ENCODE data around the gene MAD2L1.

The MAD2L1 gene

DNA sequence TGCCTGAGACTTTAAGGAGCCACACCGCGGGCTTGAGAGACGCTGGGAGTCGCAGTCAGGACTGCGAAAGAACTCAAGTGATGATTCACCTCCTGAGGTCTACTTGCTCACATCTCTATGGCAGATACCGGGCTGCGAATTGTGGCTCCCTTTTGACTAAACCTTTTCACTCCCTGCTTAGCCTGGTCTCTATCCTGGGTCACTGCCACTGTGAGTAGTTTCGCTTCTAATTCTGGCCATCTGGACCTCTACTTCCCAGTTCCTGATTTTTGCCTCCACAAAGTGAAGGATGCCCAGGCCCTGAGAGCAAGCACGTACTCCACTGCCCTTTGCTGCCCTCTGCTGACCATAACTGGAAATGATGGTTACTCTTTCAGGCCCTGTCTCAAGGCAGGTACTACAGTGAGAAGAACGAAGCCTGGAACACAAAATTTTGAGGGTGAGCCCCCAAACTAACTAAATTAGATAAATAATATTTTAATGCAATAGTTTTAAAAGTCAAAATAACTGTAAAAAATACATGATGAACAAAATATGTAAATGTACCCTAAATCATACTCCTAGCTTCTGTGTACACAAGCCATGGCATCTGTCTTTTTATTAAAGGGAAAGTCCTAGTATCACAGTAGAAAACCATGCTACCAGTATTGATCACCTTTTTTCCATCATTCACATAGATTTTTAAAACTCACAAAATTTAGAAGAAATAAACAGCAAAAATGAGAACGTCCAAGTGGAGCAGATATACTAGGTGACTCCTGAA lies 16.7 kb downstream of the MAD2L1 start:
- H2AFZ ChIP-seq (ENCODE audit: insufficient read depth, low read length, poor library complexity): no peak overlapping the region
- no peaks in the 10 kb centered on the region for H3K4me1 ChIP-seq (ENCODE audit: control insufficient read depth in 1 of 2, insufficient read depth in 2 of 2, low read length in 2 of 2)
- no CpG with 5 or more reads among the region's 11 CpGs for WGBS (ENCODE audit: extremely low coverage, insufficient coverage, insufficient read length)
- H3K4ac ChIP-seq (ENCODE audit: low read depth, low read length): no peak overlapping the region
- H3K14ac ChIP-seq (ENCODE audit: low read length): no peak overlapping the region
- H3K23ac ChIP-seq (ENCODE audit: low read length): no peak overlapping the region
- no peak overlapping the region for H4K91ac ChIP-seq (ENCODE audit: low read depth, low read length)
- no peak overlapping the region for H2AK5ac ChIP-seq (ENCODE audit: low read length)
- H2BK5ac ChIP-seq (ENCODE audit: low read depth, low read length, poor library complexity): no peak overlapping the region
- H4K12ac ChIP-seq (ENCODE audit: low read depth, low read length): no peak overlapping the region
- H3K4me3 ChIP-seq (ENCODE audit: low read depth, low read length): no peak overlapping the region
- H3K9me3 ChIP-seq (ENCODE audit: insufficient read depth, low read depth, low read length): no peaks in the 10 kb centered on the region
- H3K27me3 ChIP-seq (ENCODE audit: insufficient read depth, low read length): no peaks in the 10 kb centered on the region
- no peak overlapping the region for H3K18ac ChIP-seq (ENCODE audit: low read length)
- no peaks in the 10 kb centered on the region for H3K36me3 ChIP-seq (ENCODE audit: control insufficient read depth in 1 of 2, insufficient read depth in 2 of 2, low read length in 2 of 2)
- H3K79me1 ChIP-seq (ENCODE audit: low read length): no peaks in the 10 kb centered on the region
- H2BK12ac ChIP-seq (ENCODE audit: low read length): no peak overlapping the region
- no peak overlapping the region for H3K9ac ChIP-seq (ENCODE audit: low read length)
- no peak overlapping the region for H2BK120ac ChIP-seq (ENCODE audit: insufficient read depth, low read length, poor library complexity)
- H4K8ac ChIP-seq (ENCODE audit: low read depth, low read length): no peak overlapping the region
- no peaks in the 10 kb centered on the region for H3K79me2 ChIP-seq (ENCODE audit: control insufficient read depth, insufficient read depth, low read length, poor library complexity)
- H3K4me2 ChIP-seq (ENCODE audit: low read length): no peak overlapping the region
- DNase-seq: peak; percentile 64 to 92
- no peak overlapping the region for H3K27ac ChIP-seq (ENCODE audit: low read depth, low read length)

DNA sequence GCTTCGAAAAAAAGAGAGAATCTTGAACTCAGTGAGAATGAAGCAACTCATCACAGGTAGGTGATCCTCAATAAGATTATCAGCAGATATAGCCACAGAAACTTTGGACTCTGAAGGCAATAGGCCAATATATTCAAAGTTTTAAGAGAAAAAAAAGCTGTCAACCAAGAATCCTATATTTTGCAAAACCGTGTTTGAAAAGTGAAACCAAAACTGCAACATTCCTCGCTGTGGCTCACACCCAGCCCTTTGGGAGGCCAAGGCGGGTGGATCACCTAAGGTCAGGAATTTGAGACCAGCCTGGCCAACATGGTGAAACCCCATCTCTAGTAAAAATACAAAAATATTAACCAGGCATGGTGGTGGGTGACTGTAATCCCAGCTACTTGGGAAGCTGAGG lies 22.8 kb downstream of the MAD2L1 start:
- Histone ChIP-seq H2BK5ac (ENCODE audit: low read depth, low read length, poor library complexity) (no peak overlapping the region), H2BK12ac (ENCODE audit: low read length) (no peak overlapping the region), H3K4ac (ENCODE audit: low read depth, low read length) (no peak overlapping the region)

DNA sequence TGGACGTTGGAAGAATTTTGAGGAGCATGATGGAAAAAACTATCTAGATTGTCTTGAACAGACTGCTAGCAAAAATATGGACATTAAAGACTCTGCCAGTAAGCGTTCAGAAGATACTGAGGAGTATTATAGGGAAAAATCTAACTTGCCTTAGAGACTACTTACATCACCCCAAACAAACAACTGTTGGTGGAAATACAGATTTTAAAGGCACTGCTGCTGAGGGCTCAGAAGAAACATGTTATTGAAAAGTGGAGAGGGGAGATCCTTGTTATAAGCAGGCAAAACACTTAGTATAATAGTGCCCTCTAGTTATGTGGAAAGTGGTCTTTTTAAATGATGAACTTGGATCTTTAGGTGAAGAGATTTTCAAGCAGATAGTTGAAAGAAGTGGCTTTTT lies 29.2 kb downstream of the MAD2L1 start:
- no peaks in the 10 kb centered on the region for H3K79me1 ChIP-seq (ENCODE audit: low read length)
- no peaks in the 10 kb centered on the region for H3K27me3 ChIP-seq (ENCODE audit: insufficient read depth, low read length)
- H4K91ac ChIP-seq (ENCODE audit: low read depth, low read length): no peak overlapping the region
- no peaks in the 10 kb centered on the region for H3K36me3 ChIP-seq (ENCODE audit: control insufficient read depth in 1 of 2, insufficient read depth in 2 of 2, low read length in 2 of 2)
- H2BK5ac ChIP-seq (ENCODE audit: low read depth, low read length, poor library complexity): no peak overlapping the region
- no peak overlapping the region for H4K12ac ChIP-seq (ENCODE audit: low read depth, low read length)
- no peak overlapping the region for H2AFZ ChIP-seq (ENCODE audit: insufficient read depth, low read length, poor library complexity)
- no peak overlapping the region for H2BK12ac ChIP-seq (ENCODE audit: low read length)
- no peak overlapping the region for H3K18ac ChIP-seq (ENCODE audit: low read length)
- H2BK120ac ChIP-seq (ENCODE audit: insufficient read depth, low read length, poor library complexity): no peak overlapping the region
- no peaks in the 10 kb centered on the region for H3K9me3 ChIP-seq (ENCODE audit: insufficient read depth, low read depth, low read length)
- H4K8ac ChIP-seq (ENCODE audit: low read depth, low read length): no peak overlapping the region
- no peaks in the 10 kb centered on the region for H3K79me2 ChIP-seq (ENCODE audit: control insufficient read depth, insufficient read depth, low read length, poor library complexity)
- WGBS (ENCODE audit: extremely low coverage, insufficient coverage, insufficient read length): no CpG with 5 or more reads among the region's 2 CpGs
- H2AK5ac ChIP-seq (ENCODE audit: low read length): no peak overlapping the region
- no peak for DNase-seq
- H3K4ac ChIP-seq (ENCODE audit: low read depth, low read length): no peak overlapping the region
- no peak overlapping the region for H3K14ac ChIP-seq (ENCODE audit: low read length)
- H3K4me2 ChIP-seq (ENCODE audit: low read length): no peak overlapping the region
- no peaks in the 10 kb centered on the region for H3K4me1 ChIP-seq (ENCODE audit: control insufficient read depth in 1 of 2, insufficient read depth in 2 of 2, low read length in 2 of 2)
- no peak overlapping the region for H3K23ac ChIP-seq (ENCODE audit: low read length)
- no peak overlapping the region for H3K9ac ChIP-seq (ENCODE audit: low read length)
- no peak overlapping the region for H3K4me3 ChIP-seq (ENCODE audit: low read depth, low read length)
- H3K27ac ChIP-seq (ENCODE audit: low read depth, low read length): no peak overlapping the region

More for the DNA sequence above, 22.8 kb downstream of the MAD2L1 start:
- Histone ChIP-seq H3K4me2 (ENCODE audit: low read length) (no peak overlapping the region), H4K8ac (ENCODE audit: low read depth, low read length) (no peak overlapping the region), H3K23ac (ENCODE audit: low read length) (no peak overlapping the region), H3K4me3 (ENCODE audit: low read depth, low read length) (no peak overlapping the region), H2BK120ac (ENCODE audit: insufficient read depth, low read length, poor library complexity) (no peak overlapping the region), H3K27me3 (ENCODE audit: insufficient read depth, low read length) (no peaks in the 10 kb centered on the region), H3K9ac (ENCODE audit: low read length) (no peak overlapping the region), H2AFZ (ENCODE audit: insufficient read depth, low read length, poor library complexity) (no peak overlapping the region), H3K27ac (ENCODE audit: low read depth, low read length) (no peak overlapping the region), H2AK5ac (ENCODE audit: low read length) (no peak overlapping the region), H3K18ac (ENCODE audit: low read length) (no peak overlapping the region), H3K9me3 (ENCODE audit: insufficient read depth, low read depth, low read length) (no peaks in the 10 kb centered on the region), H3K79me1 (ENCODE audit: low read length) (no peaks in the 10 kb centered on the region), H4K12ac (ENCODE audit: low read depth, low read length) (no peak overlapping the region), H3K36me3 (ENCODE audit: control insufficient read depth in 1 of 2, insufficient read depth in 2 of 2, low read length in 2 of 2) (no peaks in the 10 kb centered on the region), H3K14ac (ENCODE audit: low read length) (no peak overlapping the region), H4K91ac (ENCODE audit: low read depth, low read length) (no peak overlapping the region), H3K79me2 (ENCODE audit: control insufficient read depth, insufficient read depth, low read length, poor library complexity) (no peaks in the 10 kb centered on the region), H3K4me1 (ENCODE audit: control insufficient read depth in 1 of 2, insufficient read depth in 2 of 2, low read length in 2 of 2) (no peaks in the 10 kb centered on the region)
- DNase-seq: no peak
- no CpG with 5 or more reads among the region's 4 CpGs for WGBS (ENCODE audit: extremely low coverage, insufficient coverage, insufficient read length)

DNA sequence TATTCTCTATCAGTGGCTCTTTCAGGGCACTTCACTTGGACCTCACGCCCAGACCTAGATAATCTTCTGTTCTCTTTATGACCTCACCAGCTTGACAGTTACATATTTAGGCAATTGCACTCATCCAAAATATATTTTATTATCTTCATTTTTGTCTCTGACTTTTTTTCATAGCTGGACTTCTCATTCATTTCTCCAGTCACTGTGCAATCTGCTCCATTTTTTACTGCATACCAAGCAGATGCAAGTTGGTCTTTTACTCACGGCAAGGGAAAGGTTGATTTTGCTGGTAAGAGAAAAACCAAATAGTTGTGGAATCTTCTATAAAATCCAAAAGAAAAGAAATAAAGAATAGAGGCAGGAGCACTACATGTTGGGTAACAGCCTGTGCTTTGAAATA lies 31.7 kb downstream of the MAD2L1 start:
- Histone ChIP-seq H2BK120ac (ENCODE audit: insufficient read depth, low read length, poor library complexity) (no peak overlapping the region), H3K4ac (ENCODE audit: low read depth, low read length) (no peak overlapping the region), H3K14ac (ENCODE audit: low read length) (no peak overlapping the region), H3K79me1 (ENCODE audit: low read length) (no peaks in the 10 kb centered on the region), H3K36me3 (ENCODE audit: control insufficient read depth in 1 of 2, insufficient read depth in 2 of 2, low read length in 2 of 2) (no peaks in the 10 kb centered on the region), H3K18ac (ENCODE audit: low read length) (no peak overlapping the region), H2BK5ac (ENCODE audit: low read depth, low read length, poor library complexity) (no peak overlapping the region), H3K27me3 (ENCODE audit: insufficient read depth, low read length) (no peaks in the 10 kb centered on the region), H4K91ac (ENCODE audit: low read depth, low read length) (no peak overlapping the region), H3K4me1 (ENCODE audit: control insufficient read depth in 1 of 2, insufficient read depth in 2 of 2, low read length in 2 of 2) (no peaks in the 10 kb centered on the region), H3K4me2 (ENCODE audit: low read length) (no peak overlapping the region), H3K27ac (ENCODE audit: low read depth, low read length) (no peak overlapping the region), H3K4me3 (ENCODE audit: low read depth, low read length) (no peak overlapping the region), H3K79me2 (ENCODE audit: control insufficient read depth, insufficient read depth, low read length, poor library complexity) (no peaks in the 10 kb centered on the region), H2AFZ (ENCODE audit: insufficient read depth, low read length, poor library complexity) (no peak overlapping the region), H3K23ac (ENCODE audit: low read length) (no peak overlapping the region), H3K9ac (ENCODE audit: low read length) (no peak overlapping the region), H4K12ac (ENCODE audit: low read depth, low read length) (no peak overlapping the region), H4K8ac (ENCODE audit: low read depth, low read length) (no peak overlapping the region), H2BK12ac (ENCODE audit: low read length) (no peak overlapping the region), H3K9me3 (ENCODE audit: insufficient read depth, low read depth, low read length) (no peaks in the 10 kb centered on the region), H2AK5ac (ENCODE audit: low read length) (no peak overlapping the region)
- DNase-seq: peak; percentile 32 to 83
- WGBS (ENCODE audit: extremely low coverage, insufficient coverage, insufficient read length): no CpG with 5 or more reads among the region's 2 CpGs
